GM23338 (cell line): ENCODE measurements around the gene ZFP62. TPM values are rescaled to one million over a fixed set of nuclear protein-coding genes. Genes with fewer than 3 reads are reported as not detected.

Experiments
- ATAC-seq: fragments of 200-7000 bp; cut with Tn5 transposase; 3 replicates; pipeline ENCODE4 v1.9.1; 2020
- DNase-seq: peaks from one replicate; pipeline ENCODE4 v3.0.0-alpha.2; 2015; ENCODE audit warnings: low spot score
- H2AFZ ChIP-seq: fragments of 200-600 bp; sonication (generic); 2 replicates; pipeline ENCODE4 v1.8.0; 2016; ENCODE audit warnings: antibody characterized with exemption, mild to moderate bottlenecking, moderate library complexity
- H3F3A ChIP-seq: fragments of 200-600 bp; sonication (generic); replicated peaks from 2 replicates; pipeline ENCODE4 v1.8.0; 2017; ENCODE audit warnings: antibody characterized with exemption, mixed run types, low read depth
- H3K27ac ChIP-seq: fragments of 200-600 bp; sonication (generic); 2 replicates; pipeline ENCODE4 v1.6.1; 2016; ENCODE audit warnings: low read depth
- H3K27me3 ChIP-seq: fragments of 200-600 bp; sonication (generic); 2 replicates; pipeline ENCODE4 v1.8.0; 2016; ENCODE audit warnings: mild to moderate bottlenecking, mixed run types, moderate library complexity; ENCODE audit not compliant: insufficient read depth
- H3K36me3 ChIP-seq: fragments of 200-600 bp; sonication (generic); 2 replicates; pipeline ENCODE4 v1.8.0; 2016; ENCODE audit warnings: mild to moderate bottlenecking; ENCODE audit not compliant: insufficient read depth
- H3K4me1 ChIP-seq: fragments of 200-600 bp; sonication (generic); 2 replicates; pipeline ENCODE4 v1.8.0; 2016; ENCODE audit warnings: mild to moderate bottlenecking, moderate library complexity; ENCODE audit not compliant: insufficient read depth
- H3K4me2 ChIP-seq: fragments of 200-600 bp; sonication (generic); 2 replicates; pipeline ENCODE4 v1.7.1; 2017; ENCODE audit warnings: mixed run types
- H3K4me3 ChIP-seq: fragments of 200-600 bp; sonication (generic); 2 replicates; pipeline ENCODE4 v1.6.1; 2016; ENCODE audit warnings: mixed run types
- H3K79me2 ChIP-seq: fragments of 200-600 bp; sonication (generic); replicated peaks from 2 replicates; pipeline ENCODE4 v1.8.0; 2017; ENCODE audit warnings: mild to moderate bottlenecking; ENCODE audit not compliant: insufficient read depth
- H3K9me2 ChIP-seq: fragments of 200-600 bp; sonication (generic); 2 replicates; pipeline ENCODE4 v1.8.0; 2017; ENCODE audit not compliant: insufficient read depth
- H4K20me1 ChIP-seq: fragments of 200-600 bp; sonication (generic); replicated peaks from 2 replicates; pipeline ENCODE4 v1.8.0; 2017; ENCODE audit warnings: mild to moderate bottlenecking; ENCODE audit not compliant: insufficient read depth
- H3K27ac Mint-ChIP-seq: 2 replicates; pipeline ENCODE4 v1.8.0; 2020; ENCODE audit warnings: inconsistent platforms, mild to moderate bottlenecking, moderate library complexity, mixed read lengths
- H3K27me3 Mint-ChIP-seq: 3 replicates; pipeline ENCODE4 v1.8.0; 2022; ENCODE audit warnings: low read depth, mild to moderate bottlenecking, moderate library complexity, mixed read lengths, inconsistent platforms; ENCODE audit not compliant: insufficient read depth, poor library complexity
- H3K36me3 Mint-ChIP-seq: 3 replicates; pipeline ENCODE4 v1.8.0; 2021; ENCODE audit warnings: low read depth, mild to moderate bottlenecking, inconsistent platforms, moderate library complexity, mixed read lengths
- H3K4me1 Mint-ChIP-seq: 3 replicates; pipeline ENCODE4 v1.8.0; 2020; ENCODE audit warnings: mild to moderate bottlenecking, inconsistent platforms, mixed read lengths
- H3K4me3 Mint-ChIP-seq: 3 replicates; pipeline ENCODE4 v1.8.0; 2021; ENCODE audit warnings: moderate library complexity, mild to moderate bottlenecking, inconsistent platforms, mixed read lengths
- H3K9me3 Mint-ChIP-seq: 3 replicates; pipeline ENCODE4 v1.8.0; 2020; ENCODE audit warnings: moderate library complexity, mild to moderate bottlenecking, inconsistent platforms, mixed read lengths
- CREB1 ChIP-seq: fragments of 250-450 bp; sonication (Bioruptor Pico); IDR thresholded peaks from 2 replicates; pipeline ENCODE4 v1.5.0; 2020; ENCODE audit warnings: low read depth, mild to moderate bottlenecking, moderate library complexity
- EZH2phosphoT487 ChIP-seq: fragments of 200-600 bp; sonication (generic); IDR thresholded peaks from one replicate; pipeline ENCODE4 v1.8.1; 2018; ENCODE audit warnings: antibody characterized with exemption; ENCODE audit not compliant: unreplicated experiment
- NANOG ChIP-seq: IDR thresholded peaks from 2 replicates; pipeline ENCODE4 v1.6.1; 2016; ENCODE audit warnings: antibody characterized with exemption, borderline replicate concordance
- POLR2AphosphoS5 ChIP-seq: IDR thresholded peaks from 2 replicates; pipeline ENCODE4 v1.6.1; 2016; ENCODE audit warnings: antibody characterized with exemption, low read depth
- STAT1 ChIP-seq: IDR thresholded peaks from one replicate; pipeline ENCODE4 v1.6.1; 2016; ENCODE audit warnings: antibody characterized with exemption; ENCODE audit not compliant: unreplicated experiment
- ZNF114 ChIP-seq: fragments of 250-450 bp; sonication (Bioruptor Pico); IDR thresholded peaks from 2 replicates; pipeline ENCODE4 v1.5.0; 2020; ENCODE audit warnings: mild to moderate bottlenecking, moderate library complexity
- polyA plus RNA-seq: library from polyadenylated mRNA; unstranded; fragments of >200 nt; fragmentation: Nextera tagmentation; extraction: Ambion mirVana; gene quantifications from 2 replicates; pipeline ENCODE4 v1.2.1, GENCODE V29; 2016
- total RNA-seq: library from RNA; depleted of rRNA; stranded (reverse); fragments of >200 nt; shearing (Covaris generic); gene quantifications from 2 replicates; pipeline ENCODE4 v1.2.3, GENCODE V29; 2014
- TF ChIP-seq, protein P1 (sequence below): IDR thresholded peaks from one replicate; pipeline ENCODE4 v1.6.1; 2018; ENCODE audit warnings: antibody characterized with exemption; ENCODE audit not compliant: unreplicated experiment
- TF ChIP-seq, protein P2 (sequence below): fragments of 250-450 bp; sonication (Bioruptor Pico); IDR thresholded peaks from 2 replicates; pipeline ENCODE4 v1.5.0; 2020; ENCODE audit warnings: mild to moderate bottlenecking, moderate library complexity

The ZFP62 gene
- total and polyA plus RNA-seq, 2 experiments from 2014 or later, result 32.9 to 33.2 TPM

DNA sequence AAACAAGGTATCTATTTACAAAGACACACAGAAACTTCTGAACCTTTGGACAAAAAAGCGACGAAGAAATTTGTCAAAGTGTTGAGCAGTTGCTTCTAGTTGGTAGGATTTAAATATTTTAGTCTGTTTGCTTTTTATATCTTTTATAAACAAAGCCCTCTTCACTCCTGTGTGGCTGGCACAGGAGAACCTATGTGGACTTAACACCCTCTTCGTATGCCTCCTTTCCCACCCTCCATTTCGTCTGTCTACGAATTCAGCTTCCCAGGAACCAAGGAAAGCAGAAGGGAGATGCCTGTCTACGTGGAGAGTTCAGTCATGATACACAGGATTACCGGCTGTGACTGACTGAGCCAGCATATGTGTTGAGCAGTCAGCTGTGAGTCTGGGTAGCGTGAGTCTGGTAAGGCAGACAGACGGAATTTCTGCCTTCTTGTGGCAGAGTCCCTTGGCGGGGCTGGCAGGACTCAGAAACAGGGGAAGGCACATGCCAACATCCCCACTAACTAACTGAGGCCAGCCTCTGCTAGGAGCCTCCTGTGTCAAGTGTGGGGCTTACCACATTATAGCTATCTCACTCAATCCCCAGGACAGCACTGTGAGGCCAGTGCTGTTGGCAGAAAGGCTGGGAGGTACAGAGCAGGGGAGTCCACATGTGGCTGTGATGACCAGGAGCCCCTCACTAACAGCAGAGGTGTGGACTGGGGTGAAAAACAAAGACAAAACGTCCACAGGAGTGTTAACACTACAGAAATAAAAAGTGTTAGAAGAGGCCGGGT lies 13.9 kb upstream of the ZFP62 start (continued):
- TF ChIP-seq, protein P1, sequence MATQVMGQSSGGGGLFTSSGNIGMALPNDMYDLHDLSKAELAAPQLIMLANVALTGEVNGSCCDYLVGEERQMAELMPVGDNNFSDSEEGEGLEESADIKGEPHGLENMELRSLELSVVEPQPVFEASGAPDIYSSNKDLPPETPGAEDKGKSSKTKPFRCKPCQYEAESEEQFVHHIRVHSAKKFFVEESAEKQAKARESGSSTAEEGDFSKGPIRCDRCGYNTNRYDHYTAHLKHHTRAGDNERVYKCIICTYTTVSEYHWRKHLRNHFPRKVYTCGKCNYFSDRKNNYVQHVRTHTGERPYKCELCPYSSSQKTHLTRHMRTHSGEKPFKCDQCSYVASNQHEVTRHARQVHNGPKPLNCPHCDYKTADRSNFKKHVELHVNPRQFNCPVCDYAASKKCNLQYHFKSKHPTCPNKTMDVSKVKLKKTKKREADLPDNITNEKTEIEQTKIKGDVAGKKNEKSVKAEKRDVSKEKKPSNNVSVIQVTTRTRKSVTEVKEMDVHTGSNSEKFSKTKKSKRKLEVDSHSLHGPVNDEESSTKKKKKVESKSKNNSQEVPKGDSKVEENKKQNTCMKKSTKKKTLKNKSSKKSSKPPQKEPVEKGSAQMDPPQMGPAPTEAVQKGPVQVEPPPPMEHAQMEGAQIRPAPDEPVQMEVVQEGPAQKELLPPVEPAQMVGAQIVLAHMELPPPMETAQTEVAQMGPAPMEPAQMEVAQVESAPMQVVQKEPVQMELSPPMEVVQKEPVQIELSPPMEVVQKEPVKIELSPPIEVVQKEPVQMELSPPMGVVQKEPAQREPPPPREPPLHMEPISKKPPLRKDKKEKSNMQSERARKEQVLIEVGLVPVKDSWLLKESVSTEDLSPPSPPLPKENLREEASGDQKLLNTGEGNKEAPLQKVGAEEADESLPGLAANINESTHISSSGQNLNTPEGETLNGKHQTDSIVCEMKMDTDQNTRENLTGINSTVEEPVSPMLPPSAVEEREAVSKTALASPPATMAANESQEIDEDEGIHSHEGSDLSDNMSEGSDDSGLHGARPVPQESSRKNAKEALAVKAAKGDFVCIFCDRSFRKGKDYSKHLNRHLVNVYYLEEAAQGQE, result no peak
- TF ChIP-seq ZNF114 (CRISPR knock-in tag), result no peak

DNA sequence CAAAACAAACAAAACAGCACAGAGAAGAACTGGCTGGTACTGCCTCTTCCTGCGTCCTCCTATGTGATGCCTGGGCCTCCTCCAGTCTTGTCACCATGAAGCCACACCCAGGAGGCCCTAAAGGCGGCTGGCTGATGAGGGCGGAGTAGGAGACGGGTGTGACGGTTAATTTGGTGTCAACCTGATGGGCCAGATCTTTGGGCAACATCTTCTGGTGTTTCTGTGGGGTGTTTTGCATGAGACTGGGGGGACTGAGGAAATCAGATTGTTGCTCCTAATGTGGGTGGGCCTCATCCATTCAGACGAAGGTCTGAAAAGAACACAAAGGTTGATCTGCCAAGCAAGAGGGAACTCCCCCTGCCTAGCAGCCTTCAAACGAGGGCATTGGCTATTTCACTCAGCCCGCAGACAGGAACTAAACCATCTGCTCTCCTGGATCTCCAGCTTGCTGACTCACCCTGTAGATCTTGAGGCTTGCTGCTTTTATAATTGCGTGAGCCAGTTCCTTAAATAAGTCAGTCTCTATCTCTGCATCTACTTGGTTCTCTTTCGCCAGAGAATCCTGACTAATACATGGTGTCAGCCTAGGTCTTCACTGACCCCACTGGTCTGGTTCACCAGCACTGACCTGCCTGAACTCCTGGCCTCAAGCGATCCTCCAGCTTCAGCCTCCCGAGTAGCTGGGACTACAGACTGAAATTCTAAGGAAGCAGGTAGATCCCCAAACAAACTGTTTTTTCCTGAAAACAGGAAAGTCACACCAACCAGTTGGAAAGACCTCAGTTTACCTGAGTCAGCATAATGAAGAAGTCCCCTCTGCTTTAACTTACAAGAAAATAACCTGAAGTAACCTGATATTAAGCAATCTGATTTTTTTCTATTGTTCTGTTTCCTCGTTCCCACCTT lies 12.8 kb upstream of the ZFP62 start:
- Histone ChIP-seq H3F3A (no peaks in the 10 kb centered on the region), H3K4me1 (no peaks in the 10 kb centered on the region), H3K27me3 (no peaks in the 10 kb centered on the region), H4K20me1 (no peaks in the 10 kb centered on the region), H2AFZ (peak overlapping the region; percentile 53; the same call in 1 of the 2 replicates), H3K79me2 (no peaks in the 10 kb centered on the region), H3K9me2 (no peaks in the 10 kb centered on the region; the same call in 1 of the 2 replicates), H3K36me3 (no peaks in the 10 kb centered on the region), H3K4me2 (no peak overlapping the region), H3K27ac (no peak overlapping the region), H3K4me3 (no peak overlapping the region)
- Mint-ChIP-seq H3K4me3 (no peak overlapping the region), H3K9me3 (no peaks in the 10 kb centered on the region), H3K27ac (no peak overlapping the region), H3K36me3 (no peaks in the 10 kb centered on the region), H3K4me1 (peaks cover 13% of the 10 kb centered on the region; the same call in 2 of the 3 replicates), H3K27me3 (peaks cover 2% of the 10 kb centered on the region)
- DNase-seq (no peak), ATAC-seq (no peak)
- TF ChIP-seq CREB1 (CRISPR knock-in tag) (no peak), NANOG (no peak), ZNF114 (CRISPR knock-in tag) (no peak), EZH2phosphoT487 (no peak), STAT1 (no peak), POLR2AphosphoS5 (no peak)
- TF ChIP-seq, protein P2, sequence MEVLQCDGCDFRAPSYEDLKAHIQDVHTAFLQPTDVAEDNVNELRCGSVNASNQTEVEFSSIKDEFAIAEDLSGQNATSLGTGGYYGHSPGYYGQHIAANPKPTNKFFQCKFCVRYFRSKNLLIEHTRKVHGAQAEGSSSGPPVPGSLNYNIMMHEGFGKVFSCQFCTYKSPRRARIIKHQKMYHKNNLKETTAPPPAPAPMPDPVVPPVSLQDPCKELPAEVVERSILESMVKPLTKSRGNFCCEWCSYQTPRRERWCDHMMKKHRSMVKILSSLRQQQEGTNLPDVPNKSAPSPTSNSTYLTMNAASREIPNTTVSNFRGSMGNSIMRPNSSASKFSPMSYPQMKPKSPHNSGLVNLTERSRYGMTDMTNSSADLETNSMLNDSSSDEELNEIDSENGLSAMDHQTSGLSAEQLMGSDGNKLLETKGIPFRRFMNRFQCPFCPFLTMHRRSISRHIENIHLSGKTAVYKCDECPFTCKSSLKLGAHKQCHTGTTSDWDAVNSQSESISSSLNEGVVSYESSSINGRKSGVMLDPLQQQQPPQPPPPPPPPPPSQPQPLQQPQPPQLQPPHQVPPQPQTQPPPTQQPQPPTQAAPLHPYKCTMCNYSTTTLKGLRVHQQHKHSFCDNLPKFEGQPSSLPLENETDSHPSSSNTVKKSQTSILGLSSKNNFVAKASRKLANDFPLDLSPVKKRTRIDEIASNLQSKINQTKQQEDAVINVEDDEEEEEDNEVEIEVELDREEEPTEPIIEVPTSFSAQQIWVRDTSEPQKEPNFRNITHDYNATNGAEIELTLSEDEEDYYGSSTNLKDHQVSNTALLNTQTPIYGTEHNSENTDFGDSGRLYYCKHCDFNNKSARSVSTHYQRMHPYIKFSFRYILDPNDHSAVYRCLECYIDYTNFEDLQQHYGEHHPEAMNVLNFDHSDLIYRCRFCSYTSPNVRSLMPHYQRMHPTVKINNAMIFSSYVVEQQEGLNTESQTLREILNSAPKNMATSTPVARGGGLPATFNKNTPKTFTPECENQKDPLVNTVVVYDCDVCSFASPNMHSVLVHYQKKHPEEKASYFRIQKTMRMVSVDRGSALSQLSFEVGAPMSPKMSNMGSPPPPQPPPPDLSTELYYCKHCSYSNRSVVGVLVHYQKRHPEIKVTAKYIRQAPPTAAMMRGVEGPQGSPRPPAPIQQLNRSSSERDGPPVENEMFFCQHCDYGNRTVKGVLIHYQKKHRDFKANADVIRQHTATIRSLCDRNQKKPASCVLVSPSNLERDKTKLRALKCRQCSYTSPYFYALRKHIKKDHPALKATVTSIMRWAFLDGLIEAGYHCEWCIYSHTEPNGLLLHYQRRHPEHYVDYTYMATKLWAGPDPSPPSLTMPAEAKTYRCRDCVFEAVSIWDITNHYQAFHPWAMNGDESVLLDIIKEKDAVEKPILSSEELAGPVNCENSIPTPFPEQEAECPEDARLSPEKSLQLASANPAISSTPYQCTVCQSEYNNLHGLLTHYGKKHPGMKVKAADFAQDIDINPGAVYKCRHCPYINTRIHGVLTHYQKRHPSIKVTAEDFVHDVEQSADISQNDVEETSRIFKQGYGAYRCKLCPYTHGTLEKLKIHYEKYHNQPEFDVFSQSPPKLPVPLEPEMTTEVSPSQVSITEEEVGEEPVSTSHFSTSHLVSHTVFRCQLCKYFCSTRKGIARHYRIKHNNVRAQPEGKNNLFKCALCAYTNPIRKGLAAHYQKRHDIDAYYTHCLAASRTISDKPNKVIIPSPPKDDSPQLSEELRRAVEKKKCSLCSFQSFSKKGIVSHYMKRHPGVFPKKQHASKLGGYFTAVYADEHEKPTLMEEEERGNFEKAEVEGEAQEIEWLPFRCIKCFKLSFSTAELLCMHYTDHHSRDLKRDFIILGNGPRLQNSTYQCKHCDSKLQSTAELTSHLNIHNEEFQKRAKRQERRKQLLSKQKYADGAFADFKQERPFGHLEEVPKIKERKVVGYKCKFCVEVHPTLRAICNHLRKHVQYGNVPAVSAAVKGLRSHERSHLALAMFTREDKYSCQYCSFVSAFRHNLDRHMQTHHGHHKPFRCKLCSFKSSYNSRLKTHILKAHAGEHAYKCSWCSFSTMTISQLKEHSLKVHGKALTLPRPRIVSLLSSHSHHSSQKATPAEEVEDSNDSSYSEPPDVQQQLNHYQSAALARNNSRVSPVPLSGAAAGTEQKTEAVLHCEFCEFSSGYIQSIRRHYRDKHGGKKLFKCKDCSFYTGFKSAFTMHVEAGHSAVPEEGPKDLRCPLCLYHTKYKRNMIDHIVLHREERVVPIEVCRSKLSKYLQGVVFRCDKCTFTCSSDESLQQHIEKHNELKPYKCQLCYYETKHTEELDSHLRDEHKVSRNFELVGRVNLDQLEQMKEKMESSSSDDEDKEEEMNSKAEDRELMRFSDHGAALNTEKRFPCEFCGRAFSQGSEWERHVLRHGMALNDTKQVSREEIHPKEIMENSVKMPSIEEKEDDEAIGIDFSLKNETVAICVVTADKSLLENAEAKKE (CRISPR knock-in tag), result no peak
- TF ChIP-seq, protein P1, result no peak
